Cardiac fibroblast (primary cell): ENCODE measurements around the gene ZNF358.
A peak's percentile ranks its signal among the peaks of the same experiment; 100 is the strongest.

ENCODE experiments used
- DNase-seq, 2 donors: peaks; one replicate each; pipeline versions ENCODE4 v3.0.0 to v3.0.0-alpha.2; 2010; ENCODE audit warnings: low read depth in 2 of 2
- H3K4me3 ChIP-seq, 2 donors: replicated peaks in 1 of 2; 1 replicate in 1 of 2; 2 replicates in 1 of 2; pipeline ENCODE4 v1.5.1; 2011; ENCODE audit warnings: low read depth in 2 of 2, low read length in 2 of 2, mild to moderate bottlenecking in 2 of 2, moderate library complexity in 1 of 2
- TF ChIP-seq, protein P1 (sequence below): IDR thresholded peaks from one replicate; pipeline ENCODE4 v1.5.1; 2011; ENCODE audit warnings: low read depth, mild to moderate bottlenecking, low read length, inconsistent platforms

The ZNF358 gene

DNA sequence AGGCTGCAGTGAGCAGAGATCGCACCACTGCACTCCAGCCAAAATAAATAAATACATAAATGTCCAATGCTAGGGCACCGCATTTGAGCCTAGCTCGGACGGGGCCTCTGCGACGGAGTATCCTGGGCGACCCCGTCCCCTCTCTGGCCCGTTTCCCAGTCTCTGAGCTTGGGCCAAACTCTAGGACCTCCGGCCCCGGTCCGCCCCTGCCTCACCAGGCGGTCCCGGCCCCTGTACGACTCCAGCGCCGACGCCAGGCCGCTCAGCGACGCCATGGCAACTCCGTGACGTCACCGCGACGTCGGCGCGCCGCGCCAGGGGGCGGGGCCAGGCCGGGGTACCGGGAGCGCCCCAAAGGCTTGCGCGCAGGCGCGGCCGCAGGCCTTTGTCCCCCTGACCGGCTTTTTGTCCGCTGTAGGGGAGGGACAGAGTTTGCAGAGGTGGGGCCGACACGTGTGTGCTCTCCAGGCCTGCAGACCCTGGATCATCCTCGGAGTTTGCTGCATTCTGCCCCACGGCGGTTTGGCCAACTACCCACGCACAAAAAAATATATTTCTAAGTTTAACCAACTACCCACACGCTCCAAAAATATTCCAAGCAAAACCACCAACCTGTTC, 27.1 kb upstream of the ZNF358 start, which contains the start of gene PEX11G:
TSS of gene PEX11G (minus strand) at position 300 of the 618 bp plus-strand sequence. CDS start at position 275, 25 bp downstream.
- peak; percentile 84 to 90 for DNase-seq
- TF ChIP-seq, protein P1, sequence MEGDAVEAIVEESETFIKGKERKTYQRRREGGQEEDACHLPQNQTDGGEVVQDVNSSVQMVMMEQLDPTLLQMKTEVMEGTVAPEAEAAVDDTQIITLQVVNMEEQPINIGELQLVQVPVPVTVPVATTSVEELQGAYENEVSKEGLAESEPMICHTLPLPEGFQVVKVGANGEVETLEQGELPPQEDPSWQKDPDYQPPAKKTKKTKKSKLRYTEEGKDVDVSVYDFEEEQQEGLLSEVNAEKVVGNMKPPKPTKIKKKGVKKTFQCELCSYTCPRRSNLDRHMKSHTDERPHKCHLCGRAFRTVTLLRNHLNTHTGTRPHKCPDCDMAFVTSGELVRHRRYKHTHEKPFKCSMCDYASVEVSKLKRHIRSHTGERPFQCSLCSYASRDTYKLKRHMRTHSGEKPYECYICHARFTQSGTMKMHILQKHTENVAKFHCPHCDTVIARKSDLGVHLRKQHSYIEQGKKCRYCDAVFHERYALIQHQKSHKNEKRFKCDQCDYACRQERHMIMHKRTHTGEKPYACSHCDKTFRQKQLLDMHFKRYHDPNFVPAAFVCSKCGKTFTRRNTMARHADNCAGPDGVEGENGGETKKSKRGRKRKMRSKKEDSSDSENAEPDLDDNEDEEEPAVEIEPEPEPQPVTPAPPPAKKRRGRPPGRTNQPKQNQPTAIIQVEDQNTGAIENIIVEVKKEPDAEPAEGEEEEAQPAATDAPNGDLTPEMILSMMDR: no peak
- peak within 1 kb of the TSS; percentile 66 to 68 for H3K4me3 ChIP-seq

DNA sequence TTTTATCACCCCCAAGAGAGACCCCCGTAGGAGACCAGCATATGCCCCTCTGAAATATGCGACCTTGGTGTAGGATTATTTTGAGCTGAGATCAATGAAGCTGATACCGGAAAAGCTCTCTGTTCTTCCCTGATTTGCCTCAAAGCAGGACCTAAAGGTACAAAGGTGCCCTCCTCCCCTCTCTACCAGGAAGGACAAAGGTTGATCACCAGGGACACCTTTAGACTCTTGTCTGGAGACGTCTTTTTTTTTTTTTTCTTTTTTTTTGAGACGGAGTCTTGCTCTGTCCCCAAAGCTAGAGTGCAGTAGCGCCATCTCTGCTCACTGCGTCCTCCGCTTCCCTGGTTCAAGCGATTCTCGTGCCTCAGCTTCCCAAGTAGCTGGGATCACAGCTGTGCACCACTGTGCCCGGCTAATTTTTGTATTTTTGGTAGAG, 26.3 kb upstream of the ZNF358 start:
- TF ChIP-seq, protein P1: no peak
- H3K4me3 ChIP-seq: no peak overlapping the region
- DNase-seq: no peak

DNA sequence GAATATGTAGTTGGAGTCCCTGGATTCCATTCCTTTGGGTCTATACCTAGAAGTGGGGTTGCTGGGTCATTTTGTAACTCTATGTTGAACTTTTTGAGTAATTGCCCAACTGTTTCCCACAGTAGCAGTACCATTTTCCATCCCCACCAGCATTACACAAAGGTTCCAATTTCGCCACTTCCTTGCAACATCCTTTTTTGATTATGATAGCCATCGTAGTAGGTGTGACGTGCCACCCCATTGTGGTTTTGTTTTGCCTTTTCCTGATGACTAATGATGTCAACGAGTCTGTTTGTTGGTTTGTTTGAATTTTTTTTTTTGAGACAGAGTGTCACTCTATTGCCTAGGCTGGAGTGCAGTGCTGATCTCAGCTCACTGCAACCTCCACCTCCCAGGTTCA, 23.8 kb upstream of the ZNF358 start:
- TF ChIP-seq, protein P1: no peak
- H3K4me3 ChIP-seq: no peak overlapping the region
- DNase-seq: peak; percentile 56 to 84

DNA sequence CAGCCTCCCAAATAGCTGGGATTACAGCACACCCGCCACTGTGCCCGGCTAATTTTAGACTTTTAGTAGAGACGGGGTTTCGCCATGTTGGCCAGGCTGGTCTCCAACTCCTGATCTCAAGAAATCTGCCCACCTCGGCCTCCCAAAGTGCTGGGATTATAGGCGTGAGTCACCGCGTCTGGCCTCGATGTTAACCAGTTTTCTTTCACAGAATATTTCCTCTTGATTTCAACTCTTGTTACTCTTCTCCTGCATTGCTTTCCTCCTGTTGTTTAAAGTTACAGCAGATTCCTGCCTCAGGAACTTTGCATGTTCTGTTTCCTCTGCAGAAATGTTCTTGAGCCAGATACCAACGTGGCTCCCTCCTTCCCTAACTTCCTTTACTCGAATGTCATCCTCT, 23.3 kb upstream of the ZNF358 start:
- DNase-seq: no peak
- TF ChIP-seq, protein P1: no peak
- no peak overlapping the region for H3K4me3 ChIP-seq

DNA sequence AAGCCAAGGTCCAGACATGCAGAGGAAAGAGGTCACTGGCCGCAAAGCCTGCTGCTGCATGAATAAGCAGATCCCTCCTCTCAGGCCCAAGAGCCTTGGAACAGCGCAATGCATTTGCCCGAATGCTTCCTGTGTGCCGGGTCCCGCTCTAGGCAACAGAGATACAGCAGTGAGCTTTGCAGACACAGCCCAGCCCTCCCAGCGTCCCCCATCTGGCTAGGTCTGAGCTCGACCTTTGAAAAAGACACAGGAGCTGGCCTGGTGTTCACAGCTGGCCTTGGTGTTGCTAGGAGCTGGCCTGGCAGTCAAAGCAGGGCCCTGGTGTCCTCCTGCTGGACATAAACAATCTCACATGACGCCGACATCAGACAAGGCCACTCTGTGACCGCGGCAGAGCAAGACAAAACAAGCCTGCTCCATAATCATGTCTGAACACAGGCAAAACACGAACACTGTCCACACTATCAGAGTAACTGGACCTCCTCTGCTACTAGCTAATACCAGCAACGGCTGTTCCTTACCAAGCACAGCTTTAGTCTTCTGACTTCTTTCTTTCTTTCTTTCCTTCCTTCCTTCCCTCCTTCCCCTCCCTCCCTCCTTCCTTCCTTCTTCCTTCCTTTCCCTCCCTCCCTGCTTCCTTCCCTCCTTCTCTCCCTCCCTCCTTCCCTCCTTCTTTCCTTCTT, 21.3 kb upstream of the ZNF358 start:
- TF ChIP-seq, protein P1: peak; percentile 34
- peak; percentile 52 to 65 for DNase-seq
- H3K4me3 ChIP-seq: no peak overlapping the region

DNA sequence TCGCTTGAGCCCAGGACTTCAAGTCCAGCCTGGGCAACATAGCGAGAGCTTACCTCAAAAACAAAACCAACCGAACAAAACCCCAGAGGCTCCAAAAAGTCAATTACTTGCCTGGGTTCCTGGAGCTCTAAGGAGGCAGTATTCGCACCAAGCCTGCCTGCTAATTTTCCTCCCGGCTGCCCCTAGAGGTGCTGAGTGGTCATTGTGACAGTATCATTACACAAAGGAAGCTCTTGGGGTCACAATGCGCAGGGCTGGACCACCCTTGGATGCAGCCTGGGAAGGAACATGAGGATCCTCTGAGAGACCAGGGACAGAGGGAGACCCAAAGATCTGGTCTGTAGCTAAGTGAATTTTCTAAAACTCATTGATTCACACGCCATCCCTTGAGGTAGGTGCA, 18.6 kb upstream of the ZNF358 start:
- TF ChIP-seq, protein P1: peak; percentile 46
- H3K4me3 ChIP-seq: no peak overlapping the region
- DNase-seq: peak in 1 of 2 donors; percentile 21
